GM12878 (cell line): ENCODE measurements around the gene PKD2. TPM values are rescaled to one million over a fixed set of nuclear protein-coding genes. Genes with fewer than 3 reads are reported as not detected.

ENCODE experiments used
- BMI1 ChIP-seq: fragments of 450-650 bp; IDR thresholded peaks from 2 replicates; pipeline ENCODE4 v1.6.1; 2016; ENCODE audit warnings: mild to moderate bottlenecking, moderate library complexity, borderline replicate concordance
- CUX1 ChIP-seq: IDR thresholded peaks from 2 replicates; pipeline ENCODE4 v1.6.1; 2012; ENCODE audit warnings: improper control_type of control experiment, low read depth, low read length; ENCODE audit not compliant: insufficient replicate concordance
- FOS ChIP-seq: IDR thresholded peaks from 3 replicates; pipeline ENCODE4 v1.6.1; 2011; ENCODE audit warnings: borderline replicate concordance; ENCODE audit not compliant: insufficient read length; ENCODE audit errors: extremely low read depth
- FOXK2 ChIP-seq: fragments of 450-650 bp; IDR thresholded peaks from 2 replicates; pipeline ENCODE4 v1.6.1; 2017; ENCODE audit warnings: mild to moderate bottlenecking, moderate library complexity
- MEF2B ChIP-seq: fragments of 450-650 bp; IDR thresholded peaks from 2 replicates; pipeline ENCODE4 v1.6.1; 2018; ENCODE audit warnings: mild to moderate bottlenecking, moderate library complexity; ENCODE audit not compliant: partially characterized antibody, poor library complexity, severe bottlenecking
- NFYB ChIP-seq: IDR thresholded peaks from 2 replicates; pipeline ENCODE4 v1.6.1; 2011; ENCODE audit warnings: low read depth, mild to moderate bottlenecking, low read length, improper control_type of control experiment, moderate library complexity; ENCODE audit not compliant: insufficient read depth
- NRF1 ChIP-seq: conservative IDR thresholded peaks from 2 replicates; pipeline ENCODE4 v1.6.1; 2011; ENCODE audit warnings: mild to moderate bottlenecking, low read depth, low read length, improper control_type of control experiment
- SKIL ChIP-seq: fragments of 450-650 bp; IDR thresholded peaks from 2 replicates; pipeline ENCODE4 v1.6.1; 2017; ENCODE audit warnings: mild to moderate bottlenecking, low read depth, inconsistent platforms; ENCODE audit not compliant: poor library complexity, severe bottlenecking
- SUZ12 ChIP-seq: fragments of 200-600 bp; sonication (generic); IDR thresholded peaks from one replicate; pipeline ENCODE4 v1.6.1; 2018; ENCODE audit warnings: antibody characterized with exemption, mild to moderate bottlenecking; ENCODE audit not compliant: unreplicated experiment
- TCF12 ChIP-seq: IDR thresholded peaks from 2 replicates; pipeline ENCODE4 v1.6.1; 2011; ENCODE audit warnings: low read depth, mild to moderate bottlenecking, low read length
- ZNF24 ChIP-seq: fragments of 450-650 bp; IDR thresholded peaks from 2 replicates; pipeline ENCODE4 v1.6.1; 2017; ENCODE audit warnings: antibody characterized with exemption, mild to moderate bottlenecking
- polyA plus RNA-seq, 11 experiments: library from polyadenylated mRNA; depleted of rRNA in 4 of 11; unstranded in 6 of 11; stranded (reverse) in 5 of 11; fragments of >200 nt; fragmentation: Nextera tagmentation in 4 of 11; fragmentation: Illumina TruSeq in 1 of 11; extraction: Ambion mirVana in 4 of 11; extraction: Trizol in 1 of 11; gene quantifications; 1 replicate in 1 of 11; 2 replicates in 10 of 11; pipeline versions ENCODE4 v1.2.1 to v1.2.3, GENCODE V29; 2011 to 2016; ENCODE audit warnings: inconsistent platforms in 2 of 11, missing spikeins in 2 of 11, low read depth in 1 of 11
- total RNA-seq, 4 experiments: library from RNA; depleted of rRNA in 3 of 4; stranded (reverse); fragments of >200 nt in 3 of 4; fragmentation: Illumina TruSeq in 1 of 4; extraction: Trizol in 1 of 4; gene quantifications; 2 replicates each; pipeline versions ENCODE4 v1.2.1 to v1.2.3, GENCODE V29; 2013 to 2021

PKD2 gene
- total and polyA plus RNA-seq, 10 of the 15 experiments (the other 5 are each of a cell fraction or from before 2014, with no cell fraction given): 2.0 to 13.8 (median 8.4) TPM

GRCh38 chr4:88062843-88063242, 55.4 kb downstream of the PKD2 start (continued):
- TF ChIP-seq CUX1: no peak
- TF ChIP-seq TCF12: no peak
- TF ChIP-seq SUZ12: no peak
- TF ChIP-seq BMI1: no peak
- TF ChIP-seq ZNF24: no peak
- TF ChIP-seq FOS: no peak
- TF ChIP-seq NRF1: no peak
- no peak for TF ChIP-seq MEF2B
- no peak for TF ChIP-seq SKIL
- no peak for TF ChIP-seq FOXK2
- TF ChIP-seq NFYB: no peak
- TF ChIP-seq, all 136 proteins: peak for 0
